Endodermal cell (in vitro differentiated cells): ENCODE results near the gene FKBP1B. TPM values are rescaled to one million over a fixed set of nuclear protein-coding genes. Genes with fewer than 3 reads are reported as not detected.
A peak's percentile ranks its signal among the peaks of the same experiment; 100 is the strongest.

Experiments
- DNase-seq: peaks from one replicate; pipeline ENCODE4 v3.0.0-alpha.2; 2017
- H3K27ac ChIP-seq: 2 replicates; pipeline ENCODE4 v1.5.1; 2013; ENCODE audit warnings: mild to moderate bottlenecking, low read depth, low read length, moderate library complexity
- H3K27me3 ChIP-seq: 2 replicates; pipeline ENCODE4 v1.6.1; 2013; ENCODE audit warnings: mild to moderate bottlenecking, low read length, moderate library complexity; ENCODE audit not compliant: insufficient read depth, control insufficient read depth, poor library complexity, severe bottlenecking
- H3K36me3 ChIP-seq: 2 replicates; pipeline ENCODE4 v1.7.0; 2013; ENCODE audit warnings: mild to moderate bottlenecking, low read length, moderate library complexity; ENCODE audit not compliant: control insufficient read depth, insufficient read depth
- H3K4me1 ChIP-seq: one replicate; pipeline ENCODE4 v1.7.0; 2013; ENCODE audit warnings: low read length; ENCODE audit not compliant: control insufficient read depth, insufficient read depth
- H3K4me3 ChIP-seq: 2 replicates; pipeline ENCODE4 v1.5.1; 2013; ENCODE audit warnings: mild to moderate bottlenecking, low read length, moderate library complexity
- H3K9ac ChIP-seq: 2 replicates; pipeline ENCODE4 v1.6.1; 2013; ENCODE audit warnings: mild to moderate bottlenecking, low read length, moderate library complexity; ENCODE audit not compliant: poor library complexity, severe bottlenecking; ENCODE audit errors: extremely low read depth
- H3K9me3 ChIP-seq: 2 replicates; pipeline ENCODE4 v1.6.1; 2013; ENCODE audit warnings: mild to moderate bottlenecking, low read length, moderate library complexity; ENCODE audit not compliant: control insufficient read depth
- H3K27ac Mint-ChIP-seq: 2 replicates; pipeline ENCODE4 v1.8.0; 2020; ENCODE audit warnings: mixed read lengths
- H3K27me3 Mint-ChIP-seq: 2 replicates; pipeline ENCODE4 v1.8.0; 2021; ENCODE audit warnings: mild to moderate bottlenecking, mixed read lengths; ENCODE audit not compliant: insufficient read depth
- H3K36me3 Mint-ChIP-seq: 2 replicates; pipeline ENCODE4 v1.8.0; 2020; ENCODE audit warnings: low read depth, mixed read lengths
- H3K4me1 Mint-ChIP-seq: 2 replicates; pipeline ENCODE4 v1.8.0; 2020; ENCODE audit warnings: mixed read lengths
- H3K4me3 Mint-ChIP-seq: 2 replicates; pipeline ENCODE4 v1.8.0; 2020; ENCODE audit warnings: mild to moderate bottlenecking, moderate library complexity, mixed read lengths
- H3K9me3 Mint-ChIP-seq: 2 replicates; pipeline ENCODE4 v1.8.0; 2020; ENCODE audit warnings: mild to moderate bottlenecking, mixed read lengths
- CTCF ChIP-seq: fragments of 200-600 bp; sonication (generic); conservative IDR thresholded peaks from 2 replicates; pipeline ENCODE4 v1.5.0; 2021; ENCODE audit warnings: antibody characterized with exemption, mild to moderate bottlenecking
- whole genome bisulfite sequencing, 2 experiments: methylation state at CpG; one replicate each; pipeline versions ENCODE4 v1.1.5 to v1.1.7; 2013; ENCODE audit warnings: missing lambda C conversion rate in 2 of 2, mixed read lengths in 1 of 2; ENCODE audit not compliant: insufficient coverage in 1 of 2, insufficient read length in 1 of 2; 5-methylcytosine and 5-hydroxymethylcytosine counted together
- total RNA-seq, 2 donors: library from RNA; stranded (reverse); fragmentation: NEBNext Ultra II Directional in 1 of 2; extraction: Animal tissue kit (Norgen Biotek cat#: 25700) in 1 of 2; gene quantifications; 2 replicates in 1 of 2; 3 replicates in 1 of 2; pipeline ENCODE4 v1.2.1, GENCODE V29; 2021

Gene FKBP1B
- total RNA-seq, 2 donors from 2014 or later: 35.3 to 39.0 TPM

GRCh38 chr2:24072259-24072658, 22.7 kb downstream of the FKBP1B start:
- no peak for DNase-seq
- H3K4me1 Mint-ChIP-seq: peaks cover 5% of the 10 kb centered on the region
- H3K36me3 Mint-ChIP-seq: peaks cover 34% of the 10 kb centered on the region
- H3K9me3 Mint-ChIP-seq: no peaks in the 10 kb centered on the region
- H3K27ac Mint-ChIP-seq: no peak overlapping the region
- WGBS, 2 experiments: 99 to 100% methylated on average over 1 to 4 of the region's 4 CpGs
- Histone ChIP-seq H3K27ac (no peak overlapping the region), H3K4me1 (no peaks in the 10 kb centered on the region), H3K9ac (no peak overlapping the region), H3K27me3 (no peaks in the 10 kb centered on the region), H3K36me3 (peaks cover 53% of the 10 kb centered on the region), H3K4me3 (no peak overlapping the region), H3K9me3 (no peaks in the 10 kb centered on the region)
- H3K27me3 Mint-ChIP-seq: no peaks in the 10 kb centered on the region
- H3K4me3 Mint-ChIP-seq: no peak overlapping the region
- TF ChIP-seq CTCF: no peak

GRCh38 chr2:24073816-24074215, 24.3 kb downstream of the FKBP1B start:
- Histone ChIP-seq H3K27me3 (no peaks in the 10 kb centered on the region), H3K27ac (no peak overlapping the region), H3K9ac (no peak overlapping the region), H3K9me3 (no peaks in the 10 kb centered on the region), H3K36me3 (peaks cover 38% of the 10 kb centered on the region), H3K4me3 (no peak overlapping the region), H3K4me1 (no peaks in the 10 kb centered on the region)
- DNase-seq: no peak
- Mint-ChIP-seq H3K4me1 (peaks cover 14% of the 10 kb centered on the region), H3K27me3 (no peaks in the 10 kb centered on the region), H3K4me3 (no peak overlapping the region), H3K27ac (no peak overlapping the region), H3K36me3 (peaks cover 19% of the 10 kb centered on the region), H3K9me3 (no peaks in the 10 kb centered on the region)
- TF ChIP-seq CTCF: no peak
- WGBS, 2 experiments: 93 to 98% methylated on average over 2 to 5 of the region's 6 CpGs

- TF ChIP-seq CTCF: no peak
- no peaks in the 10 kb centered on the region for H3K27me3 Mint-ChIP-seq
- H3K4me3 ChIP-seq: peak overlapping the region; percentile 92
- H3K9me3 Mint-ChIP-seq: no peaks in the 10 kb centered on the region
- 70 to 76% methylated on average over 2 to 5 of the region's 5 CpGs for WGBS, 2 experiments
- no peaks in the 10 kb centered on the region for H3K9me3 ChIP-seq
- H3K36me3 ChIP-seq: peaks cover 32% of the 10 kb centered on the region
- peak overlapping the region; percentile 56 for H3K9ac ChIP-seq
- peaks cover 14% of the 10 kb centered on the region for H3K4me1 Mint-ChIP-seq
- H3K36me3 Mint-ChIP-seq: peaks cover 20% of the 10 kb centered on the region
- H3K27ac ChIP-seq: no peak overlapping the region
- H3K4me1 ChIP-seq: no peaks in the 10 kb centered on the region
- H3K27ac Mint-ChIP-seq: peak overlapping the region; percentile 97
- no peaks in the 10 kb centered on the region for H3K27me3 ChIP-seq
- H3K4me3 Mint-ChIP-seq: peak overlapping the region; percentile 89
- DNase-seq: no peak
These were observed 25.7 kb downstream of the FKBP1B start for GRCh38 chr2:24075259-24075658.
